Measurements from ENCODE around the gene WHRN. TPM values are rescaled to one million over a fixed set of nuclear protein-coding genes. Genes with fewer than 3 reads are reported as not detected.

The WHRN gene
- total RNA-seq, 1 donor from 2014 or later: 11.9 TPM

DNA sequence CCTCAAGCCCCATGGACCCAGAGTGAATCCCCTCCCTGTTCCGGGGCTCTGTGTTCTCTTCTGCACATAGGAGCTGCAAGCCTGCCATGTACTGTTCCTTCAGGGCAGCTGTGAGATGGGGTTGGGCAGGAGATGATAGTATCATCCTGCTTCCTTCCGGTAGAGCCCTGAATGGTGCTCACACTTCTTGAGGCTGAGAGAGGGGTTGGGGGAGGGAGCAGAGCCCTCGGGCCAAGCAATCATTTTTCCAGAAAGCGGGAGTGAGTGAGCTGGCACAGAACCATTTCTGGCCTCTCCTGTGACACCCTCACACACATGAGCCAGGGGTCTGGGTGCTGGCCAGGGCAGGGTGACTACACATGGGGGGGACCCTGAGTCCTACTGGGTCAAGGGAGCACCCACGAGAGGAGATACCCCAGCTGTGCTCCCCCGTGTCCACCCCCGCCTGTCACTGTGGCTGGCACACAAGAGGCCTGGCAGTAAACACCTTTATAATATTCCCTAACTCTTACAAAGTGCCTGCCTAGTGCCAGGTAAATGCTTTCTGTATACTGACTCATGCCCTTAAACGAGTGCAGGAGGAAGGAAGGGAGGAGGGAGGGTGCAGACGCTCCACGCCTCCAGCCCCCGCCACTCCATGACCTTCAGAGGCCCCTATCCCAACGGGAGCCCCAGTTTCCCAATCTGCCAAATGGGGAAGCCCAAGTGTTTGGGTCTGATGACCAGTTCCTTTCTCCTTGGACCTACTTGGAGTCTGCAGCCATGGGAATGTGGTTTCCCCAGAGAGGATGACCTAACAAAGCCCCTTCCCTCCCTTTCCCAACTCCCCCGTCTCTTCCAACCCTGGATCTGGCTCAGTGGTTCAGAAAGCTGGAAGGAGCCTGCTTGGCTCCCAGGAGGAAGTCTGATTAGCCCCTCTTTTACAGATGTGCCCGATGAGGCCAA, 133.0 kb downstream of the WHRN start:
- Mint-ChIP-seq H3K36me3 (ENCODE audit: insufficient read depth) (peaks cover 2% of the 10 kb centered on the region), H3K27me3 (no peaks in the 10 kb centered on the region), H3K4me1 (ENCODE audit: low read depth) (no peaks in the 10 kb centered on the region), H3K4me3 (ENCODE audit: low read depth) (no peak overlapping the region), H3K9me3 (ENCODE audit: low read depth) (no peaks in the 10 kb centered on the region), H3K27ac (no peak overlapping the region)
- no peak for DNase-seq (ENCODE audit: low spot score, unreplicated experiment)
- TF ChIP-seq, protein P1, sequence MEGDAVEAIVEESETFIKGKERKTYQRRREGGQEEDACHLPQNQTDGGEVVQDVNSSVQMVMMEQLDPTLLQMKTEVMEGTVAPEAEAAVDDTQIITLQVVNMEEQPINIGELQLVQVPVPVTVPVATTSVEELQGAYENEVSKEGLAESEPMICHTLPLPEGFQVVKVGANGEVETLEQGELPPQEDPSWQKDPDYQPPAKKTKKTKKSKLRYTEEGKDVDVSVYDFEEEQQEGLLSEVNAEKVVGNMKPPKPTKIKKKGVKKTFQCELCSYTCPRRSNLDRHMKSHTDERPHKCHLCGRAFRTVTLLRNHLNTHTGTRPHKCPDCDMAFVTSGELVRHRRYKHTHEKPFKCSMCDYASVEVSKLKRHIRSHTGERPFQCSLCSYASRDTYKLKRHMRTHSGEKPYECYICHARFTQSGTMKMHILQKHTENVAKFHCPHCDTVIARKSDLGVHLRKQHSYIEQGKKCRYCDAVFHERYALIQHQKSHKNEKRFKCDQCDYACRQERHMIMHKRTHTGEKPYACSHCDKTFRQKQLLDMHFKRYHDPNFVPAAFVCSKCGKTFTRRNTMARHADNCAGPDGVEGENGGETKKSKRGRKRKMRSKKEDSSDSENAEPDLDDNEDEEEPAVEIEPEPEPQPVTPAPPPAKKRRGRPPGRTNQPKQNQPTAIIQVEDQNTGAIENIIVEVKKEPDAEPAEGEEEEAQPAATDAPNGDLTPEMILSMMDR (IDR thresholded peaks at IDR 0.05; ENCODE audit: unreplicated experiment): no peak

DNA sequence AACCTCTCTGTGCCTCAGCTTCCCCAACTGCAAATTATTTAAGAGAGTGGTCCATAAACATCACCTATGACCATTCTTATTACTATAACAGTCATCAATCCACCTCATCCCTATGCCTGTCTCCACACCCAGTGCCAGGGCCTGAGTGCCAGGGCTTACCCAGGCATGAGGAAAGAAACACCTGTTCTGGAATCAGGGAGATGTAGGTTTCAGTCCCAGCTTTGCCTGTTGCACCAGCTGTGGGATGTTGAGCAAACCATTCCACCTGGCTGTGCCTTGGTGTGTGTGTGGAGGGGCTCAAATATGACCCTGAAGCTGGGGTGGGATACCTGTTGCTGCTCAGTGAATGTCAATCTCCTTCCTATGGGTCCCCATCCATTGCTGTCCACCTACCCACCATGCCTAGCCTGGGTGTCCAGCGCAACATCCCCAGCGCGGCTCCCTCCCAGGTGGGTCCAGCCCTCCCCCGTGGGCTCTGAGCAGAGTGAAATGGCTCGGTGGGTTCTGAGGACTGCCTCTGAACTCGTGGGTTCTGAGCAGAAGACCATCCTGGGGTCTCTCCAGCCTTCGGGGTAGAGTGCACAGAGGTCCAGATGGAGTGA, 133.8 kb downstream of the WHRN start:
- DNase-seq (ENCODE audit: low spot score, unreplicated experiment): no peak
- Mint-ChIP-seq H3K27ac (no peak overlapping the region), H3K4me3 (ENCODE audit: low read depth) (no peak overlapping the region), H3K9me3 (ENCODE audit: low read depth) (no peaks in the 10 kb centered on the region), H3K27me3 (no peaks in the 10 kb centered on the region), H3K36me3 (ENCODE audit: insufficient read depth) (peaks cover 2% of the 10 kb centered on the region), H3K4me1 (ENCODE audit: low read depth) (no peaks in the 10 kb centered on the region)
- TF ChIP-seq, protein P1 (IDR thresholded peaks at IDR 0.05; ENCODE audit: unreplicated experiment): no peak

DNA sequence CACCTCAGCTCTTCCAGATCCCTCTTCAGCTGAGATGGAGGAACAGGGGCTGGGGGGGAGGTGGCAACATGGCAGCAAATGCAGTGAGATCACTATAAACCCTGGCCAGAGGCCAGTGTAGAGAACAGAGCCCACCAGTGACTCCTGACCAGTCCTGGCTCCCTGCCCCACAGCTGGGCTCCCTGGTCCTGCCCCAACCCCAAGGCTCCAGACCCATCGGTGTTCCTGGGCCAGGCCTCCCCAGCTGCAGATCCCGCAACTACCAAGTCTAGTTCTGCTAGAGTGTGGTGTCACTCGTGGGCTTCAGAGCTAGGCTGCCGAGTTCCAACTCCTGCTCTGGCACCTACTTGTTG, 134.3 kb downstream of the WHRN start:
- Mint-ChIP-seq H3K4me3 (ENCODE audit: low read depth) (no peak overlapping the region), H3K27ac (no peak overlapping the region), H3K4me1 (ENCODE audit: low read depth) (no peaks in the 10 kb centered on the region), H3K27me3 (no peaks in the 10 kb centered on the region), H3K9me3 (ENCODE audit: low read depth) (no peaks in the 10 kb centered on the region), H3K36me3 (ENCODE audit: insufficient read depth) (peaks cover 2% of the 10 kb centered on the region)
- no peak for DNase-seq (ENCODE audit: low spot score, unreplicated experiment)
- TF ChIP-seq, protein P1 (IDR thresholded peaks at IDR 0.05; ENCODE audit: unreplicated experiment): no peak

DNA sequence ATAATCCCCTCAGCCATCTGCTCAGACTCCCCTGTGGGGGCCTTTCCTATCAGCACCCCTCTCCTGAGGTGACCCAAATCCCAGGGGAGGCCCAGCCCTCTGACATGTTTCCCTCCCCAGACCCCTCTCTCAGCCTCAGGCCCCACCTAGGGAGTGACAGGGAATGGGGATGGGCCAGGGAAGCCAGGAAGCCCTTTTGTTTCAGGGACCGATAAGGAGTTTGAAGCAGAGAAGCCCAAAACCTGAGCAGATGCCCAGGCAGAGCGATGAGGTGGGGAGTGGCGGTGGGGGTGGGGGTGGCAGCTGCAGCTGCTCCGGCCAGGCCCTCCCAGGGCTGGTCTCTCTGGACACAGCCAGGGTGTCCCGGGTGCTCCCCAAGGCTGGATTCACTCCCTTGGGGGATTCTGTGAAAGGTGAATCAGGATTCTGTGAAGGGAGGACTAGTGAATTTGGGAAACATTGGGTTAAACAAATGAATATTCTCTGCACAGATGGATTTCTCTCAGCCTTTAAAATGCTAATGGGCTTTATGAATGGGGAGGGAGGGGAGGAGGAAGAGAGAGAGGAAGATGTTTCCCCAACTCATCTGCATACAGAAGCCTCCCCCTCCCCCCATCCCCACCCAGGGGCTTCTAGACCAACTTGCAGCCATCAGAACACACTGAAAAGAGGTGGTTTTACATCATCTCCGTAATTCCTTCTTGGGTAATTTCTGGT, 134.9 kb downstream of the WHRN start:
- no peaks in the 10 kb centered on the region for H3K4me1 Mint-ChIP-seq (ENCODE audit: low read depth)
- no peaks in the 10 kb centered on the region for H3K9me3 Mint-ChIP-seq (ENCODE audit: low read depth)
- DNase-seq (ENCODE audit: low spot score, unreplicated experiment): no peak
- H3K36me3 Mint-ChIP-seq (ENCODE audit: insufficient read depth): peaks cover 2% of the 10 kb centered on the region
- TF ChIP-seq, protein P1 (IDR thresholded peaks at IDR 0.05; ENCODE audit: unreplicated experiment): no peak
- H3K27me3 Mint-ChIP-seq: no peaks in the 10 kb centered on the region
- H3K27ac Mint-ChIP-seq: no peak overlapping the region
- no peak overlapping the region for H3K4me3 Mint-ChIP-seq (ENCODE audit: low read depth)
